HG03571 (cell line): ENCODE results near the gene CD81.
"Not testable (repeated sequence)": the region's sequence is repeated elsewhere in the genome, so short reads cannot be mapped to it uniquely, and the experiment has no call there.

Experiments used
- ATAC-seq: cut with Tn5 transposase; IDR thresholded peaks from one replicate; pipeline ENCODE4 v1.9.1; 2021; ENCODE audit not compliant: unreplicated experiment

Gene CD81

GRCh38 chr11:2355000-2355644 lies 22.0 kb upstream of the CD81 start:
- ATAC-seq = no peak

GRCh38 chr11:2357246-2357645 lies 19.9 kb upstream of the CD81 start:
- ATAC-seq = no peak

GRCh38 chr11:2357651-2358050 lies 19.5 kb upstream of the CD81 start:
- not testable (repeated sequence) for ATAC-seq

- ATAC-seq = no peak
These were observed 18.2 kb upstream of the CD81 start for GRCh38 chr11:2358754-2359442.

GRCh38 chr11:2359557-2359956 lies 17.6 kb upstream of the CD81 start:
- ATAC-seq = no peak

- no peak for ATAC-seq
These were observed 16.9 kb upstream of the CD81 start for GRCh38 chr11:2360081-2360642.

GRCh38 chr11:2361565-2361964 lies 15.5 kb upstream of the CD81 start:
- no peak for ATAC-seq

- ATAC-seq = no peak
These were observed 14.7 kb upstream of the CD81 start for GRCh38 chr11:2362414-2362813.

- ATAC-seq = no peak
These were observed 14.0 kb upstream of the CD81 start for GRCh38 chr11:2363130-2363529.

- no peak for ATAC-seq
These were observed 13.3 kb upstream of the CD81 start for GRCh38 chr11:2363577-2364370.

GRCh38 chr11:2364386-2364785 lies 12.7 kb upstream of the CD81 start:
- not testable (repeated sequence) for ATAC-seq

GRCh38 chr11:2365571-2366210 lies 11.4 kb upstream of the CD81 start:
- ATAC-seq = no peak

- no peak for ATAC-seq
These were observed 10.8 kb upstream of the CD81 start for GRCh38 chr11:2366276-2366675.

- no peak for ATAC-seq
These were observed 10.4 kb upstream of the CD81 start for GRCh38 chr11:2366733-2367132.

GRCh38 chr11:2367266-2368160 lies 9.6 kb upstream of the CD81 start:
- ATAC-seq = no peak

GRCh38 chr11:2368178-2368850 lies 8.8 kb upstream of the CD81 start:
- no peak for ATAC-seq

GRCh38 chr11:2368851-2369180 lies 8.3 kb upstream of the CD81 start:
- ATAC-seq = no peak

GRCh38 chr11:2369320-2369719 lies 7.8 kb upstream of the CD81 start:
- ATAC-seq = no peak

GRCh38 chr11:2369896-2370295 lies 7.2 kb upstream of the CD81 start:
- no peak for ATAC-seq
